Lung (tissue), 12 donors: Measurements from ENCODE around the gene GNS. TPM values are rescaled to one million over a fixed set of nuclear protein-coding genes. Genes with fewer than 3 reads are reported as not detected.
"Not testable (repeated sequence)": the region's sequence is repeated elsewhere in the genome, so short reads cannot be mapped to it uniquely, and the experiment has no call there.

Experiments
- ATAC-seq: fragments of 200-7000 bp; cut with Tn5 transposase; one replicate; pipeline ENCODE4 v1.9.1; 2020; ENCODE audit warnings: moderate number of reproducible peaks; ENCODE audit not compliant: insufficient read depth, low FRiP score
- DNase-seq, 3 donors: peaks; one replicate each; pipeline ENCODE4 v3.0.0-alpha.2; 2013 to 2017
- H3K27ac ChIP-seq, 2 donors: one replicate each; pipeline ENCODE4 v1.5.1; 2013; ENCODE audit warnings: mild to moderate bottlenecking in 2 of 2, moderate library complexity in 2 of 2, control low read depth in 1 of 2, inconsistent platforms in 1 of 2, low read depth in 1 of 2, low read length in 1 of 2
- H3K27me3 ChIP-seq, 3 donors: one replicate each; pipeline ENCODE4 v1.5.1; 2013; ENCODE audit warnings: low read length in 2 of 3; ENCODE audit not compliant: control insufficient read depth in 3 of 3, insufficient read depth in 3 of 3
- H3K36me3 ChIP-seq, 4 donors: one replicate each; pipeline ENCODE4 v1.5.1; 2013; ENCODE audit warnings: low read length in 4 of 4, mild to moderate bottlenecking in 1 of 4, moderate library complexity in 1 of 4; ENCODE audit not compliant: control insufficient read depth in 4 of 4, insufficient read depth in 4 of 4
- H3K4me1 ChIP-seq, 5 donors: one replicate each; pipeline ENCODE4 v1.5.1; 2013; ENCODE audit warnings: low read length in 5 of 5, mild to moderate bottlenecking in 2 of 5, moderate library complexity in 1 of 5; ENCODE audit not compliant: control insufficient read depth in 5 of 5, insufficient read depth in 5 of 5
- H3K4me3 ChIP-seq: one replicate; pipeline ENCODE4 v1.5.1; 2013; ENCODE audit warnings: mild to moderate bottlenecking, control low read depth, moderate library complexity
- H3K9ac ChIP-seq, 2 donors: one replicate each; pipeline ENCODE4 v1.5.1; 2013; ENCODE audit warnings: low read length in 2 of 2, control low read depth in 1 of 2; ENCODE audit not compliant: insufficient read depth in 1 of 2
- H3K9me3 ChIP-seq, 4 donors: one replicate each; pipeline ENCODE4 v1.5.1; 2013; ENCODE audit warnings: low read length in 3 of 4, mild to moderate bottlenecking in 1 of 4, moderate library complexity in 1 of 4; ENCODE audit not compliant: control insufficient read depth in 4 of 4, insufficient read depth in 3 of 4
- CTCF ChIP-seq: IDR thresholded peaks from 2 replicates; pipeline ENCODE4 v1.5.1; 2012; ENCODE audit warnings: mild to moderate bottlenecking; ENCODE audit errors: control extremely low read depth, extremely low read depth
- WGBS, 2 donors: extraction: QIAGEN DNeasy Blood & Tissue Kit; methylation state at CpG; one replicate each; pipeline ENCODE4 v1.1.7; 2013; 5-methylcytosine and 5-hydroxymethylcytosine counted together
- polyA plus RNA-seq, 2 donors: library from polyadenylated mRNA; stranded (reverse); fragments of 200-250 nt; gene quantifications; one replicate each; pipeline ENCODE4 v1.2.1, GENCODE V29; 2013
- total RNA-seq, 2 donors: library from RNA; depleted of rRNA in 1 of 2; stranded (reverse); fragments of >200 nt in 1 of 2; gene quantifications; one replicate each; pipeline ENCODE4 v1.2.1, GENCODE V29; 2014 to 2021
- donor health status: control.
- donor health status: control.
- donor health status: Bipolar disorder and iron deficiency.
- donor health status: healthy.
- donor health status: DM: yes; HTN: yes; CAD: no.

The GNS gene
- total and polyA plus RNA-seq, 4 donors: 27.6 to 149 (median 139) TPM

GRCh38 chr12:64806173-64806572, 47.0 kb upstream of the GNS start:
- no peaks in the 10 kb centered on the region for H3K9me3 ChIP-seq
- WGBS, 2 donors: 94 to 98% methylated on average over 2 of the region's 2 CpGs
- no peak overlapping the region for H3K27ac ChIP-seq
- H3K9ac ChIP-seq: no peak overlapping the region
- no peaks in the 10 kb centered on the region for H3K4me1 ChIP-seq
- H3K36me3 ChIP-seq: no peaks in the 10 kb centered on the region
- H3K4me3 ChIP-seq: no peak overlapping the region
- TF ChIP-seq CTCF: no peak
- no peaks in the 10 kb centered on the region for H3K27me3 ChIP-seq
- no peak for ATAC-seq
- DNase-seq: no peak

GRCh38 chr12:64802180-64802775, 43.1 kb upstream of the GNS start:
- H3K36me3 ChIP-seq, H3K9me3 ChIP-seq, H3K4me1 ChIP-seq, H3K27me3 ChIP-seq, H3K27ac ChIP-seq, H3K4me3 ChIP-seq, H3K9ac ChIP-seq: not testable (repeated sequence)
- DNase-seq: peak; percentile 30 to 51 (median 47)
- WGBS, 2 donors: 35 to 36% methylated on average over 8 of the region's 8 CpGs
- peak; percentile 82 for ATAC-seq
- peak; percentile 50 for TF ChIP-seq CTCF

- peaks cover 0 to 2% (median 0%) of the 10 kb centered on the region in 4 donors for H3K36me3 ChIP-seq
- H3K4me1 ChIP-seq: no peaks in the 10 kb centered on the region
- no peak for ATAC-seq
- no peak overlapping the region for H3K27ac ChIP-seq
- no peak for TF ChIP-seq CTCF
- no peaks in the 10 kb centered on the region for H3K27me3 ChIP-seq
- 81 to 88% methylated on average over 2 of the region's 2 CpGs for WGBS, 2 donors
- no peak overlapping the region for H3K4me3 ChIP-seq
- H3K9ac ChIP-seq: no peak overlapping the region
- no peaks in the 10 kb centered on the region for H3K9me3 ChIP-seq
- DNase-seq: no peak
These were observed 42.2 kb upstream of the GNS start for GRCh38 chr12:64801381-64801780.

GRCh38 chr12:64800640-64801039, 41.4 kb upstream of the GNS start:
- DNase-seq: no peak
- WGBS, 2 donors: 81 to 93% methylated on average over 5 of the region's 5 CpGs
- no peaks in the 10 kb centered on the region for H3K4me1 ChIP-seq
- ATAC-seq: no peak
- no peak overlapping the region for H3K4me3 ChIP-seq
- H3K36me3 ChIP-seq: peaks cover 0 to 2% (median 0%) of the 10 kb centered on the region in 4 donors
- H3K9me3 ChIP-seq: no peaks in the 10 kb centered on the region
- no peak for TF ChIP-seq CTCF
- no peak overlapping the region for H3K27ac ChIP-seq
- no peak overlapping the region for H3K9ac ChIP-seq
- H3K27me3 ChIP-seq: no peaks in the 10 kb centered on the region
